Activated T-cell treated with anti-CD3 and anti-CD28 coated beads, Interleukin-2, amount 50 U/mL, for 1 hour (primary cell): ENCODE data around the gene RAC2.
"Not testable (repeated sequence)": the region's sequence is repeated elsewhere in the genome, so short reads cannot be mapped to it uniquely, and the experiment has no call there.

ENCODE experiments used
- DNase-seq: peaks from one replicate; pipeline ENCODE4 v3.0.0-alpha.2; 2020

The RAC2 gene

GRCh38 chr22:37254209-37254866, 10.3 kb upstream of the RAC2 start:
- DNase-seq, result no peak

GRCh38 chr22:37253126-37253660, 9.1 kb upstream of the RAC2 start:
- DNase-seq, result no peak

- DNase-seq, result not testable (repeated sequence)
These were observed 7.8 kb upstream of the RAC2 start for GRCh38 chr22:37251836-37252235.

- no peak for DNase-seq
These were observed 5.9 kb upstream of the RAC2 start for GRCh38 chr22:37249986-37250385.

- DNase-seq, result no peak
These were observed 4.2 kb upstream of the RAC2 start for GRCh38 chr22:37248251-37248650.

GRCh38 chr22:37245740-37246139, 1.7 kb upstream of the RAC2 start:
- DNase-seq, result no peak

- no peak for DNase-seq
These were observed 1.1 kb upstream of the RAC2 start for GRCh38 chr22:37244922-37245722.

- DNase-seq, result no peak
These were observed 511 bp downstream of the RAC2 start for GRCh38 chr22:37243402-37244113.

GRCh38 chr22:37242395-37242918, 1.6 kb downstream of the RAC2 start:
- DNase-seq, result peak; percentile 84

GRCh38 chr22:37241351-37242142, 2.5 kb downstream of the RAC2 start:
- DNase-seq, result peak; percentile 50

GRCh38 chr22:37240941-37241320, 3.1 kb downstream of the RAC2 start:
- DNase-seq, result peak; percentile 44

- peak; percentile 28 for DNase-seq
These were observed 3.7 kb downstream of the RAC2 start for GRCh38 chr22:37240240-37240940.

GRCh38 chr22:37239336-37240239, 4.5 kb downstream of the RAC2 start:
- no peak for DNase-seq

GRCh38 chr22:37237371-37238268, 6.4 kb downstream of the RAC2 start:
- DNase-seq, result peak; percentile 34

- DNase-seq, result no peak
These were observed 8.0 kb downstream of the RAC2 start for GRCh38 chr22:37235897-37236607.

- DNase-seq, result no peak
These were observed 9.0 kb downstream of the RAC2 start for GRCh38 chr22:37234736-37235711.
